Measurements from ENCODE around the gene RHOD.

The RHOD gene

DNA sequence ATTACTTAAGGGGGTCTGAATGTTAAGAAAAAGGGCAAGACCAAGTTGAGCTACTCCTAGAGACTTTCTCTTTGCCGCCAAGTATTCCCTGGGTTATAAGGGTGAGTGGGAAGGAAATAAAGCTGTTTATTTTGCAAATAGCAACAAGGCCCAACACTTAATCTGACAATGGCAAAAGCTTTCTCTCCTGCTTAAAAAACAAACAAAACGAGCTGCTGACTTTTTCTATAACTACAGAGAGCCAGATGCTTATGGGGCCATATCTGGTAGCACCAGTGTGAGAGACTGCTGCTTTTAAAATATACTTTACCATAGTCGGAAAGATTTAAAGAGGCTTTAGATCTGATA is 60.1 kb downstream of the RHOD start:
- Histone ChIP-seq H3K4me3 (ENCODE audit: extremely low read depth, insufficient read depth, low read length, poor library complexity, severe bottlenecking) (no peak overlapping the region), H3K9me3 (ENCODE audit: control insufficient read depth, low read length) (no peaks in the 10 kb centered on the region), H3K36me3 (ENCODE audit: control insufficient read depth, insufficient read depth, low read length) (peaks cover 7% of the 10 kb centered on the region), H3K4me1 (ENCODE audit: control insufficient read depth, insufficient read depth, low read length, poor library complexity, severe bottlenecking) (no peaks in the 10 kb centered on the region), H3K27ac (ENCODE audit: low read depth, low read length, severe bottlenecking) (no peak overlapping the region)
- WGBS, 2 experiments (ENCODE audit: insufficient coverage in 2 of 2) = 60 to 72% methylated on average over 1 to 2 of the region's 3 CpGs

DNA sequence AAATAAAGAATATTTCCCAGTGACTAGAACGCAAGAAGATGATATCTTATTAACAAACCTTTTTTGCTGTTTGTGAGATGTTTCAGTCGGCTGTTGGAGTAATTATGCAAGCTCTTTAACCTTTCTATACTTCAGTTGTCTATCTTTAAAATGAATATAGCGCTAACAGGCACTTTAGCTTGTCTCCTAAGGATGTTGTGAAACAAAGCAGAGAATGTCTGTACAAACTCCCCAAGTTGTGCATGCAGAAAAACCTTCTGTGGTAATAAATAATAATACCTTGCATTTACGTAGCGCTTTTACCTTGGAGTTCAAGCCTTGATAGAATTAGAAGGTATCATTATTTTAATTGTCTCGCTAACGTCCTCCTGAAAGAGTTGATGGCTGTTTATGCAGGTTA is 60.5 kb downstream of the RHOD start:
- Histone ChIP-seq H3K27ac (ENCODE audit: low read depth, low read length, severe bottlenecking) (peak overlapping the region; percentile 13), H3K9me3 (ENCODE audit: control insufficient read depth, low read length) (no peaks in the 10 kb centered on the region), H3K4me3 (ENCODE audit: extremely low read depth, insufficient read depth, low read length, poor library complexity, severe bottlenecking) (peak overlapping the region; percentile 28), H3K36me3 (ENCODE audit: control insufficient read depth, insufficient read depth, low read length) (peaks cover 7% of the 10 kb centered on the region), H3K4me1 (ENCODE audit: control insufficient read depth, insufficient read depth, low read length, poor library complexity, severe bottlenecking) (no peaks in the 10 kb centered on the region)
- 83% methylated on average over 2 of the region's 7 CpGs; no CpG with 5 or more reads in 1 of the 2 experiments for WGBS, 2 experiments (ENCODE audit: insufficient coverage in 2 of 2)

DNA sequence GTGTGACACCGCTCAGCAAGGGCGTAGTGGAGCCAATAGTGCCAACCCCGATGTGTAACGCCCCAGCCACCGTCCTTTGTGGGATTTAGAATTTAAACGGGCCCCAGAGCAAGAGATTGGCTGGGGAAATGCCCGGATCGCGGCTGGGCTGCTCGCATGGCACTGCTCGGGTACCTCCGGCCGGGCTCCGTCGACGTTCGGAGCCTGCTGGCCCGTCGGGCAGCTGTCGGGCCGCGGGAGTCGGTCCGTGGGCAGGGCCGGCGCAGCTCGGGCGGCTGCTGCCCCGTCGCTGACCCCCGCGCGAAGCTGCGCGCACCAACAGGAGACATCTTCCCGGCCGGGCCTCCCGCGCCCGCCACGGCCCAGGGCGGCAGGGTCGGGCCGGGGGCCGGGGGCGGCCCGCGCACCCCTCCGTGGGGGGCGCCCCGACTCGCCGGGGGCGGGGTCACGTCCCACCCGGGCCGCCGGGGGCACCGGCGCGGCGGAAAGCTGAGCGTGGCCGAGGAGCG is 61.1 kb downstream of the RHOD start:
- peaks cover under 1% of the 10 kb centered on the region for H3K4me1 ChIP-seq (ENCODE audit: control insufficient read depth, insufficient read depth, low read length, poor library complexity, severe bottlenecking)
- peaks cover 8% of the 10 kb centered on the region for H3K36me3 ChIP-seq (ENCODE audit: control insufficient read depth, insufficient read depth, low read length)
- H3K27ac ChIP-seq (ENCODE audit: low read depth, low read length, severe bottlenecking) = peak overlapping the region; percentile 13
- H3K4me3 ChIP-seq (ENCODE audit: extremely low read depth, insufficient read depth, low read length, poor library complexity, severe bottlenecking) = peak overlapping the region; percentile 37
- H3K9me3 ChIP-seq (ENCODE audit: control insufficient read depth, low read length) = no peaks in the 10 kb centered on the region
- 7% methylated on average over 52 to 56 of the region's 65 CpGs for WGBS, 2 experiments (ENCODE audit: insufficient coverage in 2 of 2)

DNA sequence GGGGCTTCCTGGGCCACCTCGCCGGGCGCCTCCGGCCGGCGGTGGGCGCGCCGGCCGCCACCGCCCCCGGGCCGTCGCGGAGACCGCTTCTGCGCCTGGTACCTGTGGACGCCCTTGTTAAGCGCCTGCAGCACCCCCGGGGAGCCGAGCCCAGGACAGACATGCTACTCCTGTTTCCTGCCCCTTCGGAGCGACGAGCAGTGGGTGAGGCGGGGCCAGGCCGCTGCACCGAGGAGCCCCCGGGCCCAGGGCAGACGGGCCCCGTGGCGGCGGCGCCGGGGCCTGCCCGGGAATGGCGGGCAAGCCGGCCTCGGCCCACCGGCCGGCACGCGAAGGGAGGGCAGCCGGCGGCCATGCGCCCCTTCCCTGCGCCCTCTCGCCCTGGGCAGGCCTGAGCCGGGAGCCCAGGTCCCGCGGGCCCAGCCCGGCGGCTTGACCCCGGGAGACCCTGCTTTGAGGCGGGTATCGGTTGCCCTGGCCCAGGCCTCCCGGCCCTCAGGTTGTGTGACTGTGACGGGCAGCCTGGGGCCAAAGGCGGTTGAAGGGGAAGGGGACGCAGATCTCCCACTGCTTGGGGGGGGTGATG is 61.6 kb downstream of the RHOD start:
- Histone ChIP-seq H3K9me3 (ENCODE audit: control insufficient read depth, low read length) (no peaks in the 10 kb centered on the region), H3K4me3 (ENCODE audit: extremely low read depth, insufficient read depth, low read length, poor library complexity, severe bottlenecking) (peak overlapping the region; percentile 37), H3K27ac (ENCODE audit: low read depth, low read length, severe bottlenecking) (peak overlapping the region; percentile 90), H3K4me1 (ENCODE audit: control insufficient read depth, insufficient read depth, low read length, poor library complexity, severe bottlenecking) (peaks cover 3% of the 10 kb centered on the region), H3K36me3 (ENCODE audit: control insufficient read depth, insufficient read depth, low read length) (peaks cover 13% of the 10 kb centered on the region)
- 1 to 4% methylated on average over 48 to 50 of the region's 59 CpGs for WGBS, 2 experiments (ENCODE audit: insufficient coverage in 2 of 2)

DNA sequence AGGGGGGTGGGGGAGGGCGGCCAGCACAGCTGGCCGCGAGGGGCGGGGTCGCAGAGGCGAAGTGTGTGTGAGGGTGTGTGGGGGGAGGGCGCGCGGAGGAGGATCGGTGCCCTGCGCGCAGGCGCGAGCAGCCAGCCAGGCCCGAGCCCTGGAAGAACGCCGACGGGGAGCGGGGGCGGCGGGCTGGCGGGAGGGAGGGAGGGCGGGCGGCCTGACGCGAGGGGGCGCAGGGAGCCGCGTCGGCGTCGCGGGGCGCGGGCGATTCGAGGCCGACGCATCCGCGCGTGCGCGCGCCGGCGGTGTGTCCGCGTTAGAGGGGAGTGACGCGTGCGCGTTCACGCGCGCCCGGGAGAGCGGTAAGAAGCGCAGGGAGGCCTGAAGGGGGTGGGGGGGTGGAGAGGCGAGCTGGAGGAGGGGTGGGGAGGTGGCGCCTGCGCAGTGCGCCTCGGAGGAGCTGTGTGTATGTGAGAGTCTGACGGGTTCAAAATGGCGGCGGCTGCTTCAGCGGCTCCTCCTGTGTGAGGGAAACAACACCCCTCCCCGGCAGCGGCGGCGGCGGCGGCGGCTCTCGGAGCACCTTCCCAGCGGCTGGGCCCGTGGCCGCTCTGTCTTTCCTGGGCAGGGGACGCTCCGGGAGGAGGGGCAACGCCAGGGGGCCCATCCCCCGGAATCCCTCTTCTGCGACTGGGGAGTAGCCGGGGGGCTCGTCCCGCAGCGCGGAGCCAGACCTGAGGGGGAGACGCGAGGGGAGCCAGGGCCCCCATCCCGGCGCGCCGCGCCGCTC is 62.3 kb downstream of the RHOD start, which contains the start of gene KDM2A:
Gene KDM2A (plus strand): TSS at position 463 of the 784 bp plus-strand sequence. CDS start 2,054 bp downstream, outside the sequence.
- Histone ChIP-seq H3K4me3 (ENCODE audit: extremely low read depth, insufficient read depth, low read length, poor library complexity, severe bottlenecking) (peak within 1 kb of the TSS; percentile 89), H3K27ac (ENCODE audit: low read depth, low read length, severe bottlenecking) (peak within 1 kb of the TSS; percentile 90), H3K4me1 (ENCODE audit: control insufficient read depth, insufficient read depth, low read length, poor library complexity, severe bottlenecking) (peaks cover 3% of the 10 kb centered on the region), H3K9me3 (ENCODE audit: control insufficient read depth, low read length) (no peaks in the 10 kb centered on the region), H3K36me3 (ENCODE audit: control insufficient read depth, insufficient read depth, low read length) (peaks cover 20% of the 10 kb centered on the region)
- 0 to 1% methylated on average over 33 to 40 of the region's 97 CpGs for WGBS, 2 experiments (ENCODE audit: insufficient coverage in 2 of 2)

DNA sequence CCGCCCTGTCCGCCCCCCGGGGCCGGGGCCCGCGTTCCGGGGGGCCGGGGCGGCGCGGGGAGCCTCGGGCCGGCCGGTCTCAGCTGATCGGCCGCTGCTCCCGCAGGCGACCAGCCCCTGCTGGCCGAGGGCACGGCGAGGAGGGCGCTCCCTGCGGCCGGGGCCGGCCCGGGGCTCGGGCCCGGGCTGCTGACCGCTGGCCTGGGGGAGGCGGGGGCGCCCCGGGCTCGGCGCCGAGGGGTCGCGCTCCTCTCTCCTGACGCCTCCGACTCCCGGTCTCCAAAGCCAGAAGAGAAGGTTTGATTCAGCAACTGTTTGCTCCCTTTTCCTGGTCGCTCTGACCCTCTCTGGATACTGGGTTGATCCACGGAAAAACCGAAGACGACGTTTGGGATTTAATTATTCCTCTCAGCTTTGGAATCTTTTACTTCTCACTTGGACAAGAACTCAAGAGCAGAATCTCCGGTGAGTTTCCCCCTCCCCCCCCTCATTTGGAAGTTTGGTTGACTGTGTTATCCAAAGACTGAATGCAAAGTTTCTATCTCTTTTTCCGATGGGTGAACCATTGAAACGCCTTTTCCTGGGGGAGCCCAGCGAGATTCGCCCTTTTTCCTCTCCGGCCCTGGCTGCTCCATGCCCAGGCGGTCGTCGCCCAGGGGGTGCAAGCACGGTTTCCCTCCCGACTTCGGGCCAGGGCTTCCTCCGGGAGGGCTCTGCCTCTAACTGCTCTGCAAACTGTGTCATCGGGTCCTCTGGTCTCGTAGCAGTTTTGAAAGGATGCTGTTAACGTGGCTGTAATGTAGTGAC is 63.1 kb downstream of the RHOD start:
- H3K4me1 ChIP-seq (ENCODE audit: control insufficient read depth, insufficient read depth, low read length, poor library complexity, severe bottlenecking) = peaks cover 3% of the 10 kb centered on the region
- peak overlapping the region; percentile 89 for H3K4me3 ChIP-seq (ENCODE audit: extremely low read depth, insufficient read depth, low read length, poor library complexity, severe bottlenecking)
- H3K9me3 ChIP-seq (ENCODE audit: control insufficient read depth, low read length) = no peaks in the 10 kb centered on the region
- H3K27ac ChIP-seq (ENCODE audit: low read depth, low read length, severe bottlenecking) = peak overlapping the region; percentile 84
- H3K36me3 ChIP-seq (ENCODE audit: control insufficient read depth, insufficient read depth, low read length) = peaks cover 25% of the 10 kb centered on the region
- 0% methylated on average over 55 to 56 of the region's 61 CpGs for WGBS, 2 experiments (ENCODE audit: insufficient coverage in 2 of 2)

DNA sequence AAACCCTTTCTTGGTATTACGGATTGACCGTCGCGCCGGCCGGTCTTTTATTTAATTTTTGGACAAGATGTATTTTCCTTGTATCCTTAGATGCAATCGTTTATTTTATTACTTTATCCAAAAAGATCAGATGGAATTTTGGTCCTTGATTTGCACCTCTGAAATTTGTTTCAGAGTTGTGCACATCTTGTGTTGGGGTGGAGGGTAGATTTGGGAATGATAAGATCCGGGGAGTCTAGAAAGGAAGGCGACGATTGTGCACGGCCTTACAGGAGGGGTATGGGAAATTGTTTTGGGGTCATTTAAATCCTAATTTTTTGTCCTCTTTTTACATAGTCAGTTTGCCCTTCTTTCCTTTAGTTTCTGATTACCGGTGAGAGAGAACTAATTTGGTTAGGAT is 63.8 kb downstream of the RHOD start:
- Histone ChIP-seq H3K4me1 (ENCODE audit: control insufficient read depth, insufficient read depth, low read length, poor library complexity, severe bottlenecking) (peaks cover 3% of the 10 kb centered on the region), H3K36me3 (ENCODE audit: control insufficient read depth, insufficient read depth, low read length) (peaks cover 32% of the 10 kb centered on the region), H3K27ac (ENCODE audit: low read depth, low read length, severe bottlenecking) (peak overlapping the region; percentile 84), H3K9me3 (ENCODE audit: control insufficient read depth, low read length) (no peaks in the 10 kb centered on the region), H3K4me3 (ENCODE audit: extremely low read depth, insufficient read depth, low read length, poor library complexity, severe bottlenecking) (peak overlapping the region; percentile 89)
- no CpG with 5 or more reads among the region's 12 CpGs for WGBS, 2 experiments (ENCODE audit: insufficient coverage in 2 of 2)

DNA sequence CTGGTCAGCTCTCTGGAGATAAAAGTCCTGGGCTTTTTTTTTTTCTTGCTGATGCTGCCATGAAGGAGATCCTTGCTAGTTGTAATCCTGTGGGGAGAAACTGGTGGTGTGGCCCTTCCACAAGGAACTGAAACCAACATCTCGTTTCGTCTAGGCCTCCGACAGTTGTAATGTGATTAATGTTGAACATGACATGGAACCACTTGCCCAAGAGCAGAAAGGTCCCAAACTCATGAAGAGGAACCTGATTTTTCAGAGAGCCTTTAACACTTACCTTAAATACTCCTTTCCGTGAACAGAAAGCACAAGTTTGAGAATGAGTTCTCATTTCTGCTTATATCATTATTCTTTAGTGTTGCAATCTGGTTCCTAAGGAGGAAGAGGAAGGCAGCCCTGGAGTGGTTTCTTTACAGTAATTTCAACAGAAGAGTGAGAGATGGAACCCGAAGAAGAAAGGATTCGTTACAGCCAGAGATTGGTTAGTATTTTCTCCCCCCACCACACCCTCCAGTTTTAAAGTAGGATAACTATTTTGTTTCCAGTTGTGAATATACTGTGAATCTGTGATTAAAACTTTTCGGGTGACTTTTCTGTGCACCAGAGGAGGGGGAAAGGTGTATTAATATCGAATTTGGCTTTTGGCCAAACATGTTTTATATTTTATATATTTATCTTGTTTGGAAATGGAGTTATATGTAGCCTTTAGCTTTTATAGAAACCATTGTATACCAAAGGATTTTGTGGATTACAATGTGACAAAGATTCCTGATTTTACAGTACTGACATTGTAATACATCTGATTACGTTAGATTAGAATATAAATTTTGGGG is 64.4 kb downstream of the RHOD start:
- H3K27ac ChIP-seq (ENCODE audit: low read depth, low read length, severe bottlenecking) = no peak overlapping the region
- WGBS, 2 experiments (ENCODE audit: insufficient coverage in 2 of 2) = 0% methylated on average over 1 of the region's 9 CpGs; no CpG with 5 or more reads in 1 of the 2 experiments
- peaks cover 3% of the 10 kb centered on the region for H3K4me1 ChIP-seq (ENCODE audit: control insufficient read depth, insufficient read depth, low read length, poor library complexity, severe bottlenecking)
- no peaks in the 10 kb centered on the region for H3K9me3 ChIP-seq (ENCODE audit: control insufficient read depth, low read length)
- H3K36me3 ChIP-seq (ENCODE audit: control insufficient read depth, insufficient read depth, low read length) = peaks cover 37% of the 10 kb centered on the region
- peak overlapping the region; percentile 89 for H3K4me3 ChIP-seq (ENCODE audit: extremely low read depth, insufficient read depth, low read length, poor library complexity, severe bottlenecking)

Data from mesodermal cell (in vitro differentiated cells).